Lower leg skin (tissue), 4 donors: ENCODE results near the gene MAMLD1. TPM values are rescaled to one million over a fixed set of nuclear protein-coding genes. Genes with fewer than 3 reads are reported as not detected.

Source experiments
- DNase-seq, 2 donors: peaks; one replicate each; pipeline ENCODE4 v3.0.0-alpha.2; 2019; ENCODE audit warnings: low spot score in 2 of 2
- H3K4me3 ChIP-seq: fragments of 200-600 bp; sonication (generic); 2 replicates; pipeline ENCODE4 v1.5.1; 2017; ENCODE audit warnings: mild to moderate bottlenecking, low read depth; ENCODE audit not compliant: poor library complexity, severe bottlenecking
- CTCF ChIP-seq, 3 donors: fragments of 450-650 bp; IDR thresholded peaks; one replicate each; pipeline ENCODE4 v1.5.1; 2016; ENCODE audit warnings: antibody characterized with exemption in 3 of 3, mild to moderate bottlenecking in 3 of 3, moderate library complexity in 2 of 3
- POLR2A ChIP-seq, 2 donors: fragments of 450-650 bp; IDR thresholded peaks; one replicate each; pipeline ENCODE4 v1.6.1; 2016 to 2017; ENCODE audit warnings: antibody characterized with exemption in 2 of 2, mild to moderate bottlenecking in 1 of 2, moderate library complexity in 1 of 2
- WGBS, 2 donors: methylation state at CpG; one replicate each; pipeline ENCODE4 v1.1.5; 2018; 5-methylcytosine and 5-hydroxymethylcytosine counted together
- intact Hi-C: fragments of 100-400 bp; cut with DNase I; formaldehyde crosslinking; loops from one replicate; pipeline ENCODE4 v1.15.0; 2023; ENCODE audit warnings: low total_unique reads
- total RNA-seq, 4 donors: library from RNA; depleted of rRNA; stranded (reverse); fragments of >200 nt; gene quantifications; one replicate each; pipeline ENCODE4 v1.1.0, GENCODE V29; 2016

Gene MAMLD1
- total RNA-seq, 4 donors from 2014 or later, result 1.9 to 3.2 (median 2.6) TPM

- H3K4me3 ChIP-seq, result no peak overlapping the region
- no peak for TF ChIP-seq POLR2A (IDR thresholded peaks at IDR 0.05)
- TF ChIP-seq CTCF (IDR thresholded peaks at IDR 0.05), result no peak
- DNase-seq, result peak; percentile 38 to 93
- intact Hi-C loops, result loop anchor here (10.0 kb wide), 1 partner anchor 401 kb away; no protein-coding TSS in a partner anchor
- WGBS, 2 donors, result 15 to 40% methylated on average over 24 of the region's 24 CpGs
Observed at GRCh38 chrX:150365990-150366911, 3.1 kb downstream of the MAMLD1 start.

DNA sequence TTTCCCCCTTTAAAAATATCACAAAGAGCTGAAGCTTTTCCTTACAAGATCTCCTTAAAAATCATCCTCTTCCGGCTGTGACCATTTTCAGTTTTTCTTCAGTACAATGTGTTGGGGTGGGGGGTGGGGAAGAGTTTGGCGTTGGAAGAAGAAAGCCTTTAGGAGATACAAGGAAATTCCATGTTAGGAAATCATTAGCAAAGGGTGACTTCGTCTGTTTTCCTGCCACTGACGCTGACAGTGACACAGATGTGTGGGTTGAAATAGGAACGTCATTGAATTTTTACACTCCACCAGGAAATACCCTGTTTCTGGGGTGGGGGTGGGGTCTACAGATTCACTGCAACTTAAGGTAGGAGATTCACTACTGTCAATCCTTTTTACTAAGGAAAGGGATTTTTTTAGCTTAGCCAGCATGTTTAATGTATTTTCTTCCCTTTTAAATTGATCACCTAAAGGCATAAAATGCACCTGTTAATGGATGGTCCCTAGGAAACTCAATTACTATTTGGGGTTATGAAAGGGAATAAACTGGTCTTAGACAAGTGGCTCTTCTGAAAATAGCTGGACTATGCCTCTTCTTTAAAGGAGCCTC lies 3.9 kb downstream of the MAMLD1 start:
- no peak overlapping the region for H3K4me3 ChIP-seq
- WGBS, 2 donors, result 16 to 41% methylated on average over 5 of the region's 5 CpGs
- intact Hi-C loops, result loop anchor here (10.0 kb wide), 1 partner anchor 402 kb away; no protein-coding TSS in a partner anchor
- DNase-seq, result no peak
- TF ChIP-seq POLR2A (IDR thresholded peaks at IDR 0.05), result no peak
- no peak for TF ChIP-seq CTCF (IDR thresholded peaks at IDR 0.05)

DNA sequence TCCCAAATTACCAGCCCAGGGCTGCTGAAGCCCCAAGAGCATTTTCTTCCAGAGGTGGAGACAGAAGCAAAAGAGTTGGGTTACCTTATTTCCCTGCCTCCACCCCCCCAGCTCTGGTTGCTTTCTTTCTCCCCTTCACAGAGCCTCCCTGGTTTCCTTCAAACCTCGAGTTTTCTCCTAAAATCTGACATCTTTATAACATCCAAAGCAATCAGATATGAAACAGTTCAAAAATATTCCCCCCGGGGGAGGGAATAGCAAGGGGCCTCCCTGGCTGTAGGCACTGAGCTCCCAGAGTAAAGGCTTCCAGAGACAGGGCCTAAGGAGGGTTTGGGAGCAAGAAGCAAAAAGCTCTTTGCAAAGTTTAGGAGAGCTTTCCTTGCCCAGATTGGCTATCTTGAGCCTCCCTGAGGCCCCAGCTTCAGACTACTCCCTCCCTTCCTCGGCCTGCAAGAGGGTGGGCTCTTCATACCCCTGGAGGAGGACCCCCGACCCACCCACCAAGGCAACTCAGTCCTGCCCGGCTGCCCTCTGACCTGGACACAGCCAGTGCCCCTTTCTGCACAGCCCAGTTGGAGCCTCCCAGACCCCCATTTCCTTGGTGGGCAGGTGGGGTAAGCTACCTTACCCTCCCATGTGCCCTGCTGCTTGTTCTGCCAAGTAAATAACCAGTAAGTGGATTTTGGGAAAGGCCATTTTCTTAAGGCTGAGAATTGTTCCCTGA lies 7.6 kb downstream of the MAMLD1 start:
- no peak for DNase-seq
- no peak overlapping the region for H3K4me3 ChIP-seq
- no peak for TF ChIP-seq POLR2A (IDR thresholded peaks at IDR 0.05)
- TF ChIP-seq CTCF (IDR thresholded peaks at IDR 0.05), result no peak
- WGBS, 2 donors, result 52 to 80% methylated on average over 5 of the region's 5 CpGs
- intact Hi-C loops, result no loop called here

GRCh38 chrX:150371877-150372276 lies 8.8 kb downstream of the MAMLD1 start:
- TF ChIP-seq POLR2A (IDR thresholded peaks at IDR 0.05), result no peak
- TF ChIP-seq CTCF (IDR thresholded peaks at IDR 0.05), result no peak
- H3K4me3 ChIP-seq, result no peak overlapping the region
- DNase-seq, result no peak
- 36 to 48% methylated on average over 6 of the region's 6 CpGs for WGBS, 2 donors
- intact Hi-C loops, result no loop called here

GRCh38 chrX:150372280-150372679 lies 9.2 kb downstream of the MAMLD1 start:
- no peak for TF ChIP-seq CTCF (IDR thresholded peaks at IDR 0.05)
- TF ChIP-seq POLR2A (IDR thresholded peaks at IDR 0.05), result no peak
- intact Hi-C loops, result no loop called here
- DNase-seq, result no peak
- WGBS, 2 donors, result 40 to 47% methylated on average over 8 of the region's 8 CpGs
- no peak overlapping the region for H3K4me3 ChIP-seq
